Chondrocyte (in vitro differentiated cells): ENCODE data around the gene CFAP45. TPM values are rescaled to one million over a fixed set of nuclear protein-coding genes. Genes with fewer than 3 reads are reported as not detected.

Experiments
- DNase-seq: peaks from one replicate; pipeline ENCODE4 v3.0.0; 2021; ENCODE audit warnings: mixed read lengths, low spot score
- H3K27ac Mint-ChIP-seq: one replicate; pipeline ENCODE4 v1.8.0; 2021; ENCODE audit warnings: mild to moderate bottlenecking, moderate library complexity, mixed read lengths; ENCODE audit not compliant: unreplicated experiment
- H3K27me3 Mint-ChIP-seq: 2 replicates; pipeline ENCODE4 v1.8.0; 2021; ENCODE audit warnings: low read depth, mixed read lengths
- H3K36me3 Mint-ChIP-seq: 2 replicates; pipeline ENCODE4 v1.8.0; 2021; ENCODE audit warnings: low read depth, mixed read lengths
- H3K4me1 Mint-ChIP-seq: 2 replicates; pipeline ENCODE4 v1.8.0; 2021; ENCODE audit warnings: low read depth, mild to moderate bottlenecking, mixed read lengths
- H3K4me3 Mint-ChIP-seq: one replicate; pipeline ENCODE4 v1.8.0; 2021; ENCODE audit warnings: mild to moderate bottlenecking, moderate library complexity, mixed read lengths; ENCODE audit not compliant: unreplicated experiment
- H3K9me3 Mint-ChIP-seq: 2 replicates; pipeline ENCODE4 v1.8.0; 2021; ENCODE audit warnings: low read depth, mixed read lengths
- total RNA-seq: library from RNA; stranded (reverse); gene quantifications from 3 replicates; pipeline ENCODE4 v1.2.1, GENCODE V29; 2021
- TF ChIP-seq, protein P1 (sequence below): fragments of 200-600 bp; sonication (generic); IDR thresholded peaks from 2 replicates; pipeline ENCODE4 v1.5.0; 2021; ENCODE audit warnings: antibody characterized with exemption, mild to moderate bottlenecking, moderate library complexity

The CFAP45 gene
- total RNA-seq, 1 donor from 2014 or later, result 0.37 TPM

DNA sequence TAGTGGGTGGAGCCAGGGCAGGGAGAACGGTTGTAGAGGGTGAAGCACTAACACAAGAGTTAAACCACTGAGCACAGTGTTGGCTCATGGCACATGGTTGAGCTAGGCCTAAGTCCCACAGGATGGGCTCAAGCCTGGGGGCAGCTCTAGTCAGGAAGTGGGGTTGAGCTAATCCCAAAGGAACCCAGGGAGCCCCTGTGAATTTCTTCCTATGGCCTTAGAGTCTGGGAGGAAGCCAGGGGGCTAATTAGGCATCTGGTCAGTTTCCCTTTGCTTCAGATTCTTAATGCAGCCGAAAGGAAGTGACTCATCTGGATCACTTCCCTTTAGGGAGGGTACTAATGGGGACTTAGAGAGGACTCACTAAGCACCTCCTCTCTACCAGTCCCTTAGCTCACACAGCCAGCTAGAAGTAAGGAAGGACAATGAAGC is 10.1 kb downstream of the CFAP45 start:
- H3K36me3 Mint-ChIP-seq, result no peaks in the 10 kb centered on the region
- H3K27me3 Mint-ChIP-seq, result no peaks in the 10 kb centered on the region
- TF ChIP-seq, protein P1, sequence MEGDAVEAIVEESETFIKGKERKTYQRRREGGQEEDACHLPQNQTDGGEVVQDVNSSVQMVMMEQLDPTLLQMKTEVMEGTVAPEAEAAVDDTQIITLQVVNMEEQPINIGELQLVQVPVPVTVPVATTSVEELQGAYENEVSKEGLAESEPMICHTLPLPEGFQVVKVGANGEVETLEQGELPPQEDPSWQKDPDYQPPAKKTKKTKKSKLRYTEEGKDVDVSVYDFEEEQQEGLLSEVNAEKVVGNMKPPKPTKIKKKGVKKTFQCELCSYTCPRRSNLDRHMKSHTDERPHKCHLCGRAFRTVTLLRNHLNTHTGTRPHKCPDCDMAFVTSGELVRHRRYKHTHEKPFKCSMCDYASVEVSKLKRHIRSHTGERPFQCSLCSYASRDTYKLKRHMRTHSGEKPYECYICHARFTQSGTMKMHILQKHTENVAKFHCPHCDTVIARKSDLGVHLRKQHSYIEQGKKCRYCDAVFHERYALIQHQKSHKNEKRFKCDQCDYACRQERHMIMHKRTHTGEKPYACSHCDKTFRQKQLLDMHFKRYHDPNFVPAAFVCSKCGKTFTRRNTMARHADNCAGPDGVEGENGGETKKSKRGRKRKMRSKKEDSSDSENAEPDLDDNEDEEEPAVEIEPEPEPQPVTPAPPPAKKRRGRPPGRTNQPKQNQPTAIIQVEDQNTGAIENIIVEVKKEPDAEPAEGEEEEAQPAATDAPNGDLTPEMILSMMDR, result no peak
- no peak overlapping the region for H3K4me3 Mint-ChIP-seq
- H3K9me3 Mint-ChIP-seq, result no peaks in the 10 kb centered on the region
- H3K27ac Mint-ChIP-seq, result peak overlapping the region; percentile 68
- H3K4me1 Mint-ChIP-seq, result peaks cover 15% of the 10 kb centered on the region
- DNase-seq, result no peak

DNA sequence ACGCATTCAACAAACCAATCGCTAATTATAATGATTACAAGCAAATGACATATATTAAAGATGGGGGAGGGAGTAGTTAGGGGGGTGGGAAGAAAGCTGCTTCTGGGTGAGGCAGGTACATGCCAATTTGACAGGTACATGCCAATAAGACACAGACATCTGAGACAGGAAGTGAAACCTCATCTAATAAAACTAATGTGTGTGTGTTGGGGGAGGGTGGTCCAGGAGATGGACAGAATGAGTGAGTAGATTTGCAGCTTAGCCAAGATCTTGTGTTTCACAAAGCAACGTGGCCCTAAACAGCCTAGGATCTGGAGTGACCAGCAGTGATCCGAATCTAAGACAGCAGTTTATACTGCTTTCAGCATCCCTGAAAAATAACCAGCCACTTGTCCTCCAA is 10.8 kb downstream of the CFAP45 start:
- Mint-ChIP-seq H3K27me3 (no peaks in the 10 kb centered on the region), H3K9me3 (no peaks in the 10 kb centered on the region), H3K4me3 (no peak overlapping the region), H3K4me1 (peaks cover 15% of the 10 kb centered on the region), H3K27ac (no peak overlapping the region), H3K36me3 (no peaks in the 10 kb centered on the region)
- DNase-seq, result no peak
- TF ChIP-seq, protein P1, result no peak

DNA sequence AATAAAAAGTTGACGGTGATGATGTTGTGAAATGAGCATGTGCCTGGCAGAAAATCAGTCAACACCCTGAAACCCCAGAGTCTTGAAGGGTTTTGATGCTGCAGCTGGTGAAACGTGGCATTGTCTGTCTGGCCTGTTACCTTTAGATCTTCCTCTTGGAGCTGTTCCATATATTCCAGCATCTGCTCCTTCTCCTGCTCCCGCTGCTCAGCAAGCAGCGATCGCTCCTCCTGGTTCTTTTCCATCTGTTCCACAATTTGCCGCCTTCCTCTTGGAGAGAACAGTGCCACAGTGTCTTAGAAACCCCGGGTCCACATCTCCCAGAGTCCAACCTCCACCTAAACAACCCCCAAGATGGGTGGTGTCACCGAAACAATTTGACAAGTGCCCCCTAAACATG is 15.7 kb downstream of the CFAP45 start:
- Mint-ChIP-seq H3K27ac (no peak overlapping the region), H3K36me3 (no peaks in the 10 kb centered on the region), H3K4me1 (no peaks in the 10 kb centered on the region), H3K4me3 (no peak overlapping the region), H3K27me3 (no peaks in the 10 kb centered on the region), H3K9me3 (no peaks in the 10 kb centered on the region)
- TF ChIP-seq, protein P1, result no peak
- no peak for DNase-seq

DNA sequence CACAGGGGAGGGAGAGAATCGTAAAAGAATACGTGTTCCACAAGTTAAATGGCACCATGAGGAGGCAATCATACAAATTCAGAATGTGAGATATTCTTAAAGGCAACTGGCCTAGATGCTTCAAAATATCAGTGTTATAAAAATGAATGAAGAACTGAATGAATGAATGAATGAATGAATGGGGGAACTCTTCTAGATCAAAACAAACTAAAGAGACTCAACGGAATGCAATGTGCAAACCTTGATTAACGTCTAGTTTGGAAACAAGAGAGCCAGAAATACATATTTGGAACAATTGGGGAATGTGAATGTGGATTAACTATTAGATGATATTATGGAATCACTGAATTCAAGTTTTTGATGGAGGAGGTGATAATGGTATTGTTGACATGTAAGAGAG is 16.8 kb downstream of the CFAP45 start:
- Mint-ChIP-seq H3K27ac (no peak overlapping the region), H3K36me3 (no peaks in the 10 kb centered on the region), H3K27me3 (no peaks in the 10 kb centered on the region), H3K4me1 (no peaks in the 10 kb centered on the region), H3K9me3 (no peaks in the 10 kb centered on the region), H3K4me3 (no peak overlapping the region)
- TF ChIP-seq, protein P1, result no peak
- DNase-seq, result no peak

DNA sequence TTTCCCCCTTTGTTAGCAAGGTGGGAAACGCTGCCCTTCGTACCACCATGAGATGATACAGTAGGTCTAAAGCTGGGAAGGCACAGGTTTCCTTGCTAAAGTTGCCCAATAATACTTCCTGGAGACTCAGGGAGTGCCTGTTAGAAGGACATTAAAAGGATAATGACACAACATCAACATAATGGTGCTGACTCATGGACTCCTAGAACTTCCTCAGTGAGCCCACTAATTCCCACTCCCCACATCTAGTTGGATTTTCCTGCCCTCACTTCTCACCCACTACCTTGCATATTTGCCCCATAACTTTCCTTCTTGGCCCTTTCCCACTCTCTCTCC is 17.5 kb downstream of the CFAP45 start:
- no peak for DNase-seq
- Mint-ChIP-seq H3K9me3 (no peaks in the 10 kb centered on the region), H3K4me1 (no peaks in the 10 kb centered on the region)

More for the DNA sequence above, 17.5 kb downstream of the CFAP45 start:
- no peak overlapping the region for H3K27ac Mint-ChIP-seq
- H3K36me3 Mint-ChIP-seq, result no peaks in the 10 kb centered on the region
- no peaks in the 10 kb centered on the region for H3K27me3 Mint-ChIP-seq
- H3K4me3 Mint-ChIP-seq, result no peak overlapping the region
- TF ChIP-seq, protein P1, result no peak
